GM21360 (cell line): Measurements from ENCODE around the gene NUDT4B.
"Not testable (repeated sequence)": the region's sequence is repeated elsewhere in the genome, so short reads cannot be mapped to it uniquely, and the experiment has no call there.

ENCODE experiments used
- ATAC-seq: cut with Tn5 transposase; IDR thresholded peaks from one replicate; pipeline ENCODE4 v1.9.1; 2021; ENCODE audit warnings: mild to moderate bottlenecking, moderate library complexity; ENCODE audit not compliant: unreplicated experiment

Gene NUDT4B

GRCh38 chr1:148748563-148749334 is at the start of gene NUDT4B:
Gene NUDT4B, plus strand, starts transcription at chr1:148748774. Its CDS starts 179 bp downstream, at chr1:148748953.
- ATAC-seq, result peak; percentile 46

GRCh38 chr1:148699357-148699756 is 49.2 kb upstream of the NUDT4B start:
- ATAC-seq, result not testable (repeated sequence)

- not testable (repeated sequence) for ATAC-seq
Observed at GRCh38 chr1:148702242-148702641, 46.3 kb upstream of the NUDT4B start.

- ATAC-seq, result not testable (repeated sequence)
Observed at GRCh38 chr1:148703973-148704591, 44.5 kb upstream of the NUDT4B start.

GRCh38 chr1:148705316-148705948 is 43.1 kb upstream of the NUDT4B start:
- ATAC-seq, result peak; percentile 52

GRCh38 chr1:148708779-148709333 is 39.7 kb upstream of the NUDT4B start:
- ATAC-seq, result not testable (repeated sequence)

GRCh38 chr1:148710772-148711523 is 37.6 kb upstream of the NUDT4B start:
- not testable (repeated sequence) for ATAC-seq

- not testable (repeated sequence) for ATAC-seq
Observed at GRCh38 chr1:148712353-148712752, 36.2 kb upstream of the NUDT4B start.

- ATAC-seq, result not testable (repeated sequence)
Observed at GRCh38 chr1:148715518-148715917, 33.1 kb upstream of the NUDT4B start.

- not testable (repeated sequence) for ATAC-seq
Observed at GRCh38 chr1:148716966-148717520, 31.5 kb upstream of the NUDT4B start.

GRCh38 chr1:148720918-148721317 is 27.7 kb upstream of the NUDT4B start:
- not testable (repeated sequence) for ATAC-seq

- not testable (repeated sequence) for ATAC-seq
Observed at GRCh38 chr1:148722758-148723157, 25.8 kb upstream of the NUDT4B start.

- not testable (repeated sequence) for ATAC-seq
Observed at GRCh38 chr1:148723515-148723914, 25.1 kb upstream of the NUDT4B start.

GRCh38 chr1:148724872-148725271 is 23.7 kb upstream of the NUDT4B start:
- not testable (repeated sequence) for ATAC-seq

- ATAC-seq, result not testable (repeated sequence)
Observed at GRCh38 chr1:148727862-148728261, 20.7 kb upstream of the NUDT4B start.

- ATAC-seq, result peak; percentile 64
Observed at GRCh38 chr1:148729128-148729527, 19.4 kb upstream of the NUDT4B start.

GRCh38 chr1:148729541-148729940 is 19.0 kb upstream of the NUDT4B start:
- not testable (repeated sequence) for ATAC-seq

- not testable (repeated sequence) for ATAC-seq
Observed at GRCh38 chr1:148732277-148732676, 16.3 kb upstream of the NUDT4B start.

GRCh38 chr1:148733585-148734310 is 14.8 kb upstream of the NUDT4B start:
- ATAC-seq, result peak; percentile 70

GRCh38 chr1:148734311-148734662 is 14.3 kb upstream of the NUDT4B start:
- peak; percentile 42 for ATAC-seq
